DMS 273 treated with DMSO at 0.1 percent for 48 hours (cell line): Measurements from ENCODE around the gene KRT73.

Experiments
- DNase-seq: peaks from one replicate; lab custom pipeline; 2025; lab: John Stamatoyannopoulos, UW

The KRT73 gene

GRCh38 chr12:52618866-52619265 lies 507 bp upstream of the KRT73 start:
- DNase-seq: no peak

- DNase-seq: no peak
Observed at GRCh38 chr12:52617403-52617785, 965 bp downstream of the KRT73 start.

- DNase-seq: no peak
Observed at GRCh38 chr12:52616680-52617402, 1.5 kb downstream of the KRT73 start.

- DNase-seq: no peak
Observed at GRCh38 chr12:52615912-52616311, 2.4 kb downstream of the KRT73 start.

- DNase-seq: no peak
Observed at GRCh38 chr12:52615208-52615868, 3.0 kb downstream of the KRT73 start.

- DNase-seq: no peak
Observed at GRCh38 chr12:52614381-52615207, 3.8 kb downstream of the KRT73 start.

- DNase-seq: no peak
Observed at GRCh38 chr12:52613384-52614030, 4.9 kb downstream of the KRT73 start.

GRCh38 chr12:52612431-52613383 lies 5.7 kb downstream of the KRT73 start:
- no peak for DNase-seq

- DNase-seq: no peak
Observed at GRCh38 chr12:52611080-52611468, 7.3 kb downstream of the KRT73 start.

- DNase-seq: no peak
Observed at GRCh38 chr12:52608826-52609630, 9.3 kb downstream of the KRT73 start.

- no peak for DNase-seq
Observed at GRCh38 chr12:52608161-52608560, 10.2 kb downstream of the KRT73 start.

GRCh38 chr12:52607314-52607713 lies 11.0 kb downstream of the KRT73 start:
- no peak for DNase-seq

- no peak for DNase-seq
Observed at GRCh38 chr12:52606581-52607218, 11.7 kb downstream of the KRT73 start.

GRCh38 chr12:52606096-52606495 lies 12.3 kb downstream of the KRT73 start:
- DNase-seq: no peak

- no peak for DNase-seq
Observed at GRCh38 chr12:52605542-52605941, 12.8 kb downstream of the KRT73 start.

- no peak for DNase-seq
Observed at GRCh38 chr12:52604859-52605258, 13.5 kb downstream of the KRT73 start.

- DNase-seq: no peak
Observed at GRCh38 chr12:52603314-52603713, 15.0 kb downstream of the KRT73 start.

- DNase-seq: no peak
Observed at GRCh38 chr12:52602552-52602951, 15.8 kb downstream of the KRT73 start.

GRCh38 chr12:52601671-52602070 lies 16.7 kb downstream of the KRT73 start:
- DNase-seq: no peak

GRCh38 chr12:52600941-52601481 lies 17.3 kb downstream of the KRT73 start, which contains the start of gene KRT72:
Gene KRT72, minus strand, starts transcription at chr12:52601463. Its CDS starts 11 bp downstream, at chr12:52601452.
- no peak for DNase-seq
